ENCODE data around the gene STOML2. TPM values are rescaled to one million over a fixed set of nuclear protein-coding genes. Genes with fewer than 3 reads are reported as not detected.
"Not testable (repeated sequence)": the region's sequence is repeated elsewhere in the genome, so short reads cannot be mapped to it uniquely, and the experiment has no call there.

STOML2 gene
- total RNA-seq, result 10 to 100 TPM; 35.8 to 58.2 (median 53.7) TPM
- total RNA-seq (2013), result 49.0 TPM
- 23.5 to 208 (median 43.7) reads per million in 29 experiments for total RNA-seq

DNA sequence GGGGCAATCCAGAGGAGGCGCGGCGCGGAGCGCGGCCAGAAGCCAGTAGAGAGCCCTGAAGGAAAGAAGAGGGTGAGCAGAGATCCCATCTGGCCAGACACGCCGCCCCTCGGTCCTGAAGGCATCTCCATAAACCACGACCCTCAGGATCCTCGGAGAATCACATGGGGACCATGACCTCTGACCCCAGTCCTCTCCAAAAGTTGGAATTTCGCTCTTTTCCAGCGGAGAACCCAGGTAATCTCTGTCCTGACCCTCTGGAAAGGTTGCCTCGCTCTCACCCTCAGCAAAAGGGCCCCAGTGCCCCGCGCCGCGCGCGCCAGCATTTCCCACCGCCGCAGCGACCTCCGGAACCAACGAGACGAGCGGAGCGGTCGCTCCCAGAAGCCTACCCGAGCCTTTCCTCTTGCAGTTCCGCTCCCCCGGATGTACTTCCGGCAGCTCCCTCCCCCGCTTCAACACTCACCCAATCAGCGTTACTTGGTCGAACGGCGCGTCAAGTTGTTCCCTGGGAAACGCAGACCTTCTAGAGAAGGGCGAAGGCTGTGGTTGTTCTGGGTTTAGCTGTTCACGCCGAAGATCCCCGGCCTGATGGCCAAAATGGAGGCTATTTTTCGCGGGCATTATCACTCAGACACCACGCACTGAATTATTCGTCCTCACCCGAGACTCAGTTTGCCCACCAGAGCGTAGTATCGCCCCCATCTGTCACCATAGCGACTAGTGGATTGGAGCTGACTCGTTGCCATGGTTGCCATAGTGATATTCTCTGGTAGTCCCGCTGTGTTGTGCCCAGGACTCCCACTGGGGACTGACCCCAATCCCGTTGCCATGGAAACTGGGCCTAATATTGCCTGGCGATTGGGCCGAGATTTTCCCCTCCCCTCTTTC, at the start of gene STOML2:
Gene STOML2 (minus strand): TSS at position 363 of the 891 bp plus-strand sequence. CDS start 37 bp downstream, at position 326.
- H3K27me3 Mint-ChIP-seq, result no peaks in the 10 kb centered on the region
- Histone ChIP-seq H3K4me1 (ENCODE audit: control insufficient read depth in 1 of 2, extremely low read depth in 1 of 2, insufficient read depth in 2 of 2, low read length in 2 of 2) (peaks cover 12 to 27% of the 10 kb centered on the region in 2 experiments), H3K27ac (ENCODE audit: low read length) (peak within 1 kb of the TSS; percentile 71), H3K9me3 (no peaks in the 10 kb centered on the region), H3K36me3 (ENCODE audit: control insufficient read depth in 2 of 2, extremely low read depth in 1 of 2, insufficient read depth in 1 of 2, low read length in 1 of 2) (peaks cover 9 to 57% of the 10 kb centered on the region in 2 donors), H3K27me3 (replicated peaks in 1 of 2; ENCODE audit: control insufficient read depth in 2 of 2, extremely low read depth in 1 of 2, insufficient read depth in 2 of 2, low read length in 1 of 2) (no peaks in the 10 kb centered on the region), H3K4me3 (ENCODE audit: control insufficient read depth in 1 of 2, extremely low read depth in 1 of 2, low read length in 1 of 2) (peak within 1 kb of the TSS; percentile 91 to 95)
- peak; percentile 75 to 95 (median 91) for DNase-seq
- peaks cover 28 to 38% (median 36%) of the 10 kb centered on the region in 3 donors for H3K4me1 Mint-ChIP-seq
- H3K36me3 Mint-ChIP-seq, result peaks cover 22% of the 10 kb centered on the region
- peak within 1 kb of the TSS; percentile 89 to 98 for H3K27ac Mint-ChIP-seq
- no peaks in the 10 kb centered on the region for H3K9me3 Mint-ChIP-seq
- peak within 1 kb of the TSS; percentile 84 to 96 (median 89) for H3K4me3 Mint-ChIP-seq
- peak; percentile 98 to 99 (median 99) for ATAC-seq (replicated peaks in 1 of 4)
- WGBS (ENCODE audit: insufficient coverage), result under 1% methylated on average over 54 of the region's 57 CpGs
- CTCF ChIA-PET, result interaction anchor here in 1 of 2 donors (0.7 to 2.3 kb wide), 9 partner anchors 8 to 203 kb away, joined by 3 to 14 read pairs (median 5); partner anchors contain the start of genes ATOSB and FANCG
- POLR2A ChIA-PET, result interaction anchor here (0.6 to 1.5 kb wide), 5 partner anchors 9 to 775 kb away, joined by 3 to 5 read pairs (median 3); no protein-coding TSS in a partner anchor

DNA sequence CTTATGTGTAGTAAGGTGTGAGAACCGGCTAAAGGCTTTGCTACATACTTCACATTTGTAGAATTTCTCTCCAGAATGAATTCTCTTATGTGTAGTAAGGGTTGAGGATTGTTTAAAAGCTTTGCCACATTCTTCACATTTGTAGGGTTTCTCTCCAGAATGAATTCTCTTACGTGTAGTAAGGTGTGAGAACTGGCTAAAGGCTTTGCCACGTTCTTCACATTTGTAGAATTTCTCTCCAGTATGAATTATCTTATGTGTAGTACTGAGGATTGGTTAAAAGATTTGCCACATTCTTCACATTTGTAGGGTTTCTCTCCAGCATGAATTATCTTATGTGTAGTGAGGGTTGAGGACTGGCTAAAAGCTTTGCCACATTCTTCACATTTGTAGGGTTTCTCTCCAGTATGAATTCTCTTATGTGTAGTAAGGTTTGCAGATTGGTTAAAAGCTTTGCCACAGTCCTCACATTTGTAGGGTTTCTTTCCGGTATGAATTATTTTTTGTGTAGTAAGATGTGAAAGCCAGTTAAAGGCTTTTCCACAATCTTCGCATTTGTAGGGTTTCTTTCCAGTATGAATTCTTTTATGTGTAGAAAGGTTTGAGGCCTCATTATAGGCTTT, 45.1 kb upstream of the STOML2 start:
- no CpG with 5 or more reads among the region's 5 CpGs for WGBS (ENCODE audit: insufficient coverage)
- H3K27ac ChIP-seq (ENCODE audit: low read length); H3K36me3 ChIP-seq (ENCODE audit: control insufficient read depth in 2 of 2, extremely low read depth in 1 of 2, insufficient read depth in 1 of 2, low read length in 1 of 2); DNase-seq; H3K36me3 Mint-ChIP-seq; H3K4me1 Mint-ChIP-seq; H3K27ac Mint-ChIP-seq; H3K4me1 ChIP-seq (ENCODE audit: control insufficient read depth in 1 of 2, extremely low read depth in 1 of 2, insufficient read depth in 2 of 2, low read length in 2 of 2); ATAC-seq (replicated peaks in 1 of 4); H3K4me3 ChIP-seq (ENCODE audit: control insufficient read depth in 1 of 2, extremely low read depth in 1 of 2, low read length in 1 of 2); H3K9me3 ChIP-seq; H3K4me3 Mint-ChIP-seq; CTCF ChIA-PET; H3K27me3 Mint-ChIP-seq; POLR2A ChIA-PET: not testable (repeated sequence)
- H3K9me3 Mint-ChIP-seq, result peaks cover 17 to 37% (median 31%) of the 10 kb centered on the region in 3 donors
- peaks cover 0 to 11% of the 10 kb centered on the region in 2 experiments for H3K27me3 ChIP-seq (replicated peaks in 1 of 2; ENCODE audit: control insufficient read depth in 2 of 2, extremely low read depth in 1 of 2, insufficient read depth in 2 of 2, low read length in 1 of 2)

DNA sequence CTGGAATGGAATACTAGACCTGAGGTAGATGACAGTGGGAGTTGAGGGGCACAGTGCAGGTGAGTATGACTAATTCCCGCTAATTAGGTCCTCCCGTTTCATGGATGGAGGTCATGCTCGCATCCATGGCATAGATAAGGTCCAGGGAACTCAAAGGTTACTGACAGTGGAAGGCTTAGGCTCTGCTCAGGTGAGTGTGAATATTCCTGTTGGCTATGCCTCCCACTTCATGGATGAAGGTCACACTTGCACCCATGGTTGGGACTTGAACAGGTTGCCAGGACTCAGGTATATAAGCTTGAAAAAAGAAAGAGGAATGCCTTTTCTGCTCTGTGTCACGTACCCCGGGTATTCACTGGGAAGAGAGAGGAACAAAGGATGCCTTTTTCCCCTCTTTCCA, 39.1 kb upstream of the STOML2 start:
- H3K27me3 ChIP-seq (replicated peaks in 1 of 2; ENCODE audit: control insufficient read depth in 2 of 2, extremely low read depth in 1 of 2, insufficient read depth in 2 of 2, low read length in 1 of 2), result peaks cover 0 to 21% of the 10 kb centered on the region in 2 experiments
- DNase-seq (no peak), ATAC-seq (replicated peaks in 1 of 4) (no peak)
- Mint-ChIP-seq H3K36me3 (no peaks in the 10 kb centered on the region), H3K27me3 (peaks cover 0 to 11% of the 10 kb centered on the region in 2 donors), H3K27ac (no peak overlapping the region), H3K4me1 (no peaks in the 10 kb centered on the region), H3K4me3 (no peak overlapping the region), H3K9me3 (peaks cover 3 to 25% (median 11%) of the 10 kb centered on the region in 3 donors)
- ChIA-PET CTCF (no interaction called here), POLR2A (no interaction called here)
- H3K4me1 ChIP-seq (ENCODE audit: control insufficient read depth in 1 of 2, extremely low read depth in 1 of 2, insufficient read depth in 2 of 2, low read length in 2 of 2), result no peaks in the 10 kb centered on the region
- H3K36me3 ChIP-seq (ENCODE audit: control insufficient read depth in 2 of 2, extremely low read depth in 1 of 2, insufficient read depth in 1 of 2, low read length in 1 of 2), result no peaks in the 10 kb centered on the region
- no peaks in the 10 kb centered on the region for H3K9me3 ChIP-seq
- H3K4me3 ChIP-seq (ENCODE audit: control insufficient read depth in 1 of 2, extremely low read depth in 1 of 2, low read length in 1 of 2), result no peak overlapping the region
- 83% methylated on average over 3 of the region's 5 CpGs for WGBS (ENCODE audit: insufficient coverage)
- no peak overlapping the region for H3K27ac ChIP-seq (ENCODE audit: low read length)

- DNase-seq, result no peak
- H3K36me3 Mint-ChIP-seq, result no peaks in the 10 kb centered on the region
- H3K4me3 ChIP-seq (ENCODE audit: control insufficient read depth in 1 of 2, extremely low read depth in 1 of 2, low read length in 1 of 2), result no peak overlapping the region
- no peak overlapping the region for H3K27ac Mint-ChIP-seq
- no peaks in the 10 kb centered on the region for H3K4me1 Mint-ChIP-seq
- peaks cover 0 to 21% of the 10 kb centered on the region in 2 experiments for H3K27me3 ChIP-seq (replicated peaks in 1 of 2; ENCODE audit: control insufficient read depth in 2 of 2, extremely low read depth in 1 of 2, insufficient read depth in 2 of 2, low read length in 1 of 2)
- peaks cover 3 to 19% (median 6%) of the 10 kb centered on the region in 3 donors for H3K9me3 Mint-ChIP-seq
- POLR2A ChIA-PET, result no interaction called here
- no peaks in the 10 kb centered on the region for H3K36me3 ChIP-seq (ENCODE audit: control insufficient read depth in 2 of 2, extremely low read depth in 1 of 2, insufficient read depth in 1 of 2, low read length in 1 of 2)
- H3K9me3 ChIP-seq, result no peaks in the 10 kb centered on the region
- WGBS (ENCODE audit: insufficient coverage), result 50% methylated on average over 1 of the region's 2 CpGs
- no peak overlapping the region for H3K4me3 Mint-ChIP-seq
- H3K27ac ChIP-seq (ENCODE audit: low read length), result no peak overlapping the region
- no peaks in the 10 kb centered on the region for H3K4me1 ChIP-seq (ENCODE audit: control insufficient read depth in 1 of 2, extremely low read depth in 1 of 2, insufficient read depth in 2 of 2, low read length in 2 of 2)
- H3K27me3 Mint-ChIP-seq, result peaks cover 0 to 11% of the 10 kb centered on the region in 2 donors
- CTCF ChIA-PET, result no interaction called here
- no peak for ATAC-seq (replicated peaks in 1 of 4)
Measured at GRCh38 chr9:35140093-35140492, 37.2 kb upstream of the STOML2 start.

GRCh38 chr9:35136866-35137265, 33.9 kb upstream of the STOML2 start:
- no peak for DNase-seq
- H3K9me3 Mint-ChIP-seq, result peaks cover 2 to 8% (median 3%) of the 10 kb centered on the region in 3 donors
- H3K4me1 Mint-ChIP-seq, result no peaks in the 10 kb centered on the region
- H3K4me3 ChIP-seq (ENCODE audit: control insufficient read depth in 1 of 2, extremely low read depth in 1 of 2, low read length in 1 of 2), result no peak overlapping the region
- ATAC-seq (replicated peaks in 1 of 4), result no peak
- H3K9me3 ChIP-seq, result no peaks in the 10 kb centered on the region
- peaks cover 0 to 2% of the 10 kb centered on the region in 2 donors for H3K27me3 Mint-ChIP-seq
- 90% methylated on average over 5 of the region's 8 CpGs for WGBS (ENCODE audit: insufficient coverage)
- no peaks in the 10 kb centered on the region for H3K36me3 ChIP-seq (ENCODE audit: control insufficient read depth in 2 of 2, extremely low read depth in 1 of 2, insufficient read depth in 1 of 2, low read length in 1 of 2)
- POLR2A ChIA-PET, result interaction anchor here in 1 of 2 donors (0.6 kb wide), 1 partner anchor 67 kb away, joined by 4 read pairs; no protein-coding TSS in a partner anchor
- no peak overlapping the region for H3K27ac ChIP-seq (ENCODE audit: low read length)
- H3K27ac Mint-ChIP-seq, result no peak overlapping the region
- no peaks in the 10 kb centered on the region for H3K36me3 Mint-ChIP-seq
- CTCF ChIA-PET, result no interaction called here
- H3K4me3 Mint-ChIP-seq, result no peak overlapping the region
- H3K4me1 ChIP-seq (ENCODE audit: control insufficient read depth in 1 of 2, extremely low read depth in 1 of 2, insufficient read depth in 2 of 2, low read length in 2 of 2), result no peaks in the 10 kb centered on the region
- H3K27me3 ChIP-seq (replicated peaks in 1 of 2; ENCODE audit: control insufficient read depth in 2 of 2, extremely low read depth in 1 of 2, insufficient read depth in 2 of 2, low read length in 1 of 2), result peaks cover 0 to 18% of the 10 kb centered on the region in 2 experiments

DNA sequence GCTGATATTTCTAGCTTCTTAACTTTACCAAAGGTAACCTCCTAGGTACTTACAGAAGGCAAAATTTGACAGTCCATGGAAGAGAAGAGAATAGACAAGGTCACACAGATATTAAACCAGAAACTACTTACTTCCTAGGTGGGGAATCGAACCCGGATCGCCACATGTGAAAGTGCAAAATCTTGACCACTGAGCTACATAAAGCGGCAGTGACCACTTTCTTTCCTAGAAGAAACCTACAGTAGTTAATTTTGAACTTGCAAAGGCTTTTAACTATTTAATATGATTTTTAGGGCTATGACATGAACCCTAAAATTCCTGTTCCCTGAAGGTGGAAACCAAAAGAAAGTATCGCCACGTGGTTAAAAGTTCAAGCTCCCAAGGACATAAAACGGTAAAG, 33.1 kb upstream of the STOML2 start:
- Histone ChIP-seq H3K4me1 (ENCODE audit: control insufficient read depth in 1 of 2, extremely low read depth in 1 of 2, insufficient read depth in 2 of 2, low read length in 2 of 2) (no peaks in the 10 kb centered on the region), H3K9me3 (no peaks in the 10 kb centered on the region), H3K36me3 (ENCODE audit: control insufficient read depth in 2 of 2, extremely low read depth in 1 of 2, insufficient read depth in 1 of 2, low read length in 1 of 2) (no peaks in the 10 kb centered on the region), H3K4me3 (ENCODE audit: control insufficient read depth in 1 of 2, extremely low read depth in 1 of 2, low read length in 1 of 2) (no peak overlapping the region), H3K27me3 (replicated peaks in 1 of 2; ENCODE audit: control insufficient read depth in 2 of 2, extremely low read depth in 1 of 2, insufficient read depth in 2 of 2, low read length in 1 of 2) (peaks cover 0 to 13% of the 10 kb centered on the region in 2 experiments), H3K27ac (ENCODE audit: low read length) (no peak overlapping the region)
- DNase-seq (no peak), ATAC-seq (replicated peaks in 1 of 4) (no peak)
- POLR2A ChIA-PET, result no interaction called here
- H3K9me3 Mint-ChIP-seq, result peaks cover 3 to 7% (median 3%) of the 10 kb centered on the region in 3 donors
- WGBS (ENCODE audit: insufficient coverage), result 84% methylated on average over 3 of the region's 7 CpGs
- no peaks in the 10 kb centered on the region for H3K4me1 Mint-ChIP-seq
- peaks cover 0 to 2% of the 10 kb centered on the region in 2 donors for H3K27me3 Mint-ChIP-seq
- no peaks in the 10 kb centered on the region for H3K36me3 Mint-ChIP-seq
- H3K27ac Mint-ChIP-seq, result no peak overlapping the region
- no peak overlapping the region for H3K4me3 Mint-ChIP-seq
- CTCF ChIA-PET, result no interaction called here

All from T-cell (primary cell).